HepG2 (cell line): Measurements from ENCODE around the gene NEURL4. TPM values are rescaled to one million over a fixed set of nuclear protein-coding genes. Genes with fewer than 3 reads are reported as not detected.

Source experiments
- ATM ChIP-seq: fragments of 450-650 bp; IDR thresholded peaks from 2 replicates; pipeline ENCODE4 v1.7.1; 2017; ENCODE audit warnings: mild to moderate bottlenecking, borderline replicate concordance
- GLI4 ChIP-seq: sonication (generic); formaldehyde crosslinking; IDR thresholded peaks from 2 replicates; pipeline ENCODE4 v1.5.1; 2020; ENCODE audit warnings: missing genetic modification reagents, mild to moderate bottlenecking, moderate library complexity, borderline replicate concordance
- HNRNPLL ChIP-seq: fragments of 200-400 bp; formaldehyde crosslinking; IDR thresholded peaks from 2 replicates; pipeline ENCODE4 v1.6.1; 2017; ENCODE audit warnings: mild to moderate bottlenecking, low read depth, low read length; ENCODE audit not compliant: poor library complexity, severe bottlenecking
- MAF1 ChIP-seq: sonication (generic); formaldehyde crosslinking; IDR thresholded peaks from 2 replicates; pipeline ENCODE4 v1.5.0; 2020; ENCODE audit warnings: missing genetic modification reagents, borderline replicate concordance
- MEIS2 ChIP-seq: sonication (generic); formaldehyde crosslinking; IDR thresholded peaks from 2 replicates; pipeline ENCODE4 v1.9.0; 2021; ENCODE audit warnings: mild to moderate bottlenecking, missing genetic modification reagents
- ONECUT2 ChIP-seq: sonication (generic); formaldehyde crosslinking; IDR thresholded peaks from 2 replicates; pipeline ENCODE4 v1.4.0; 2020; ENCODE audit warnings: missing genetic modification reagents
- RCOR2 ChIP-seq: IDR thresholded peaks from 2 replicates; pipeline ENCODE4 v1.6.1; 2016; ENCODE audit warnings: missing biosample characterization, missing genetic modification reagents
- SAP130 ChIP-seq: IDR thresholded peaks from 2 replicates; pipeline ENCODE4 v1.6.1; 2016; ENCODE audit warnings: low read depth
- TOPORS ChIP-seq: sonication (generic); formaldehyde crosslinking; IDR thresholded peaks from 2 replicates; pipeline ENCODE4 v1.8.0; 2023; ENCODE audit warnings: mild to moderate bottlenecking, missing genetic modification reagents
- ZMYM2 ChIP-seq: sonication (generic); formaldehyde crosslinking; IDR thresholded peaks from 2 replicates; pipeline ENCODE4 v1.8.0; 2022; ENCODE audit warnings: mild to moderate bottlenecking, missing genetic modification reagents
- ZNF143 ChIP-seq: sonication (generic); formaldehyde crosslinking; IDR thresholded peaks from 2 replicates; pipeline ENCODE4 v1.4.0; 2020; ENCODE audit warnings: missing genetic modification reagents
- ZNF383 ChIP-seq: sonication (generic); formaldehyde crosslinking; IDR thresholded peaks from 2 replicates; pipeline ENCODE4 v1.4.0; 2020; ENCODE audit warnings: missing genetic modification reagents, mild to moderate bottlenecking, borderline replicate concordance
- ZNF530 ChIP-seq: sonication (generic); formaldehyde crosslinking; IDR thresholded peaks from 2 replicates; pipeline ENCODE4 v1.5.0; 2020; ENCODE audit warnings: low read depth, mild to moderate bottlenecking, missing genetic modification reagents
- ZNF570 ChIP-seq: sonication (generic); formaldehyde crosslinking; IDR thresholded peaks from 2 replicates; pipeline ENCODE4 v1.4.0; 2020; ENCODE audit warnings: mild to moderate bottlenecking, missing genetic modification reagents, borderline replicate concordance
- ZNF605 ChIP-seq: sonication (generic); formaldehyde crosslinking; IDR thresholded peaks from 2 replicates; pipeline ENCODE4 v1.8.0; 2022; ENCODE audit warnings: mild to moderate bottlenecking, missing genetic modification reagents
- ZNF616 ChIP-seq: sonication (generic); formaldehyde crosslinking; IDR thresholded peaks from 2 replicates; pipeline ENCODE4 v1.5.0; 2020; ENCODE audit warnings: low read depth, mild to moderate bottlenecking, missing genetic modification reagents
- ZNF761 ChIP-seq: sonication (generic); formaldehyde crosslinking; conservative IDR thresholded peaks from 2 replicates; pipeline ENCODE4 v1.4.0; 2020; ENCODE audit warnings: mild to moderate bottlenecking, missing genetic modification reagents
- ZNF878 ChIP-seq: sonication (generic); formaldehyde crosslinking; IDR thresholded peaks from 2 replicates; pipeline ENCODE4 v1.8.1; 2023; ENCODE audit warnings: mild to moderate bottlenecking, missing genetic modification reagents, moderate library complexity
- polyA plus RNA-seq, 8 experiments: library from polyadenylated mRNA; depleted of rRNA in 3 of 8; stranded (reverse) in 7 of 8; unstranded in 1 of 8; fragments of >200 nt; fragmentation: Illumina TruSeq in 4 of 8; extraction: Trizol in 4 of 8; gene quantifications; 2 replicates each; pipeline versions ENCODE4 v1.2.1 to v1.2.3, GENCODE V29; 2011 to 2016; ENCODE audit warnings: low read depth in 4 of 8, missing spikeins in 1 of 8, mixed read lengths in 1 of 8; ENCODE audit not compliant: insufficient read depth in 1 of 8
- total RNA-seq, 5 experiments: library from RNA; depleted of rRNA; stranded (reverse); fragments of >200 nt; fragmentation: Illumina TruSeq; extraction: Trizol; gene quantifications; 2 replicates each; pipeline ENCODE4 v1.2.3, GENCODE V29; 2016; ENCODE audit warnings: low read depth in 1 of 5
- TF ChIP-seq, protein P1 (sequence below): sonication (generic); formaldehyde crosslinking; IDR thresholded peaks from 2 replicates; pipeline ENCODE4 v1.5.0; 2020; ENCODE audit warnings: mild to moderate bottlenecking, missing genetic modification reagents, borderline replicate concordance
- TF ChIP-seq, protein P2 (sequence below): sonication (generic); formaldehyde crosslinking; IDR thresholded peaks from 2 replicates; pipeline ENCODE4 v1.4.0; 2020; ENCODE audit warnings: missing genetic modification reagents; ENCODE audit errors: not compliant biosample characterization
- TF ChIP-seq, protein P3 (sequence below): sonication (generic); formaldehyde crosslinking; IDR thresholded peaks from 2 replicates; pipeline ENCODE4 v1.9.0; 2022; ENCODE audit warnings: missing genetic modification reagents, mild to moderate bottlenecking, borderline replicate concordance
- TF ChIP-seq, protein P4 (sequence below): sonication (generic); formaldehyde crosslinking; IDR thresholded peaks from 2 replicates; pipeline ENCODE4 v1.5.0; 2020; ENCODE audit warnings: missing genetic modification reagents, mild to moderate bottlenecking, borderline replicate concordance

Gene NEURL4
- total and polyA plus RNA-seq, 2 of the 13 experiments (the other 11 are each of a cell fraction or from before 2014, with no cell fraction given) = 14.8 to 15.7 TPM

DNA sequence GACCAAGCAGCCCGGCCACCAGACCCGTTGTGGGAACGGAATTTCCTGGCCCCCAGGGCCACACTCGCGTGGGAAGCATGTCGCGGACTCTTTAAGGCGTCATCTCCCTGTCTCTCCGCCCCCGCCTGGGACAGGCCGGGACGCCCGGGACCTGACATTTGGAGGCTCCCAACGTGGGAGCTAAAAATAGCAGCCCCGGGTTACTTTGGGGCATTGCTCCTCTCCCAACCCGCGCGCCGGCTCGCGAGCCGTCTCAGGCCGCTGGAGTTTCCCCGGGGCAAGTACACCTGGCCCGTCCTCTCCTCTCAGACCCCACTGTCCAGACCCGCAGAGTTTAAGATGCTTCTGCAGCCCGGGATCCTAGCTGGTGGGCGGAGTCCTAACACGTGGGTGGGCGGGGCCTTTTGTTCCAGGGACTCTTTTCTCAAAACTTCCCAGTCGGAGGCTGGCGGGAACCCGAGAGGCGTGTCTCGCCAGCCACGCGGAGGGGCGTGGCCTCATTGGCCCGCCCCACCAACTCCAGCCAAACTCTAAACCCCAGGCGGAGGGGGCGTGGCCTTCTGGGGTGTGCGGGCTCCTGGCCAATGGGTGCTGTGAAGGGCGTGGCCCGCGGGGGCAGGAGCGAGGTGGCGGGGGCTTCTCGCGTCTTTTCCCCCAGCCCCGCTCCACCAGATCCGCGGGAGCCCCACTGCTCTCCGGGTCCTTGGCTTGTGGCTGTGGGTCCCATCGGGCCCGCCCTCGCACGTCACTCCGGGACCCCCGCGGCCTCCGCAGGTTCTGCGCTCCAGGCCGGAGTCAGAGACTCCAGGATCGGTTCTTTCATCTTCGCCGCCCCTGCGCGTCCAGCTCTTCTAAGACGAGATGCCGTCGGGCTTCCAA is 47.8 kb downstream of the NEURL4 start, which contains the start of gene SLC2A4 (continued):
- TF ChIP-seq RCOR2 (CRISPR knock-in tag) = no peak
- no peak for TF ChIP-seq MAF1
- no peak for TF ChIP-seq ATM
- no peak for TF ChIP-seq ZNF383
- TF ChIP-seq MEIS2 (CRISPR knock-in tag) = no peak
- TF ChIP-seq, protein P1, sequence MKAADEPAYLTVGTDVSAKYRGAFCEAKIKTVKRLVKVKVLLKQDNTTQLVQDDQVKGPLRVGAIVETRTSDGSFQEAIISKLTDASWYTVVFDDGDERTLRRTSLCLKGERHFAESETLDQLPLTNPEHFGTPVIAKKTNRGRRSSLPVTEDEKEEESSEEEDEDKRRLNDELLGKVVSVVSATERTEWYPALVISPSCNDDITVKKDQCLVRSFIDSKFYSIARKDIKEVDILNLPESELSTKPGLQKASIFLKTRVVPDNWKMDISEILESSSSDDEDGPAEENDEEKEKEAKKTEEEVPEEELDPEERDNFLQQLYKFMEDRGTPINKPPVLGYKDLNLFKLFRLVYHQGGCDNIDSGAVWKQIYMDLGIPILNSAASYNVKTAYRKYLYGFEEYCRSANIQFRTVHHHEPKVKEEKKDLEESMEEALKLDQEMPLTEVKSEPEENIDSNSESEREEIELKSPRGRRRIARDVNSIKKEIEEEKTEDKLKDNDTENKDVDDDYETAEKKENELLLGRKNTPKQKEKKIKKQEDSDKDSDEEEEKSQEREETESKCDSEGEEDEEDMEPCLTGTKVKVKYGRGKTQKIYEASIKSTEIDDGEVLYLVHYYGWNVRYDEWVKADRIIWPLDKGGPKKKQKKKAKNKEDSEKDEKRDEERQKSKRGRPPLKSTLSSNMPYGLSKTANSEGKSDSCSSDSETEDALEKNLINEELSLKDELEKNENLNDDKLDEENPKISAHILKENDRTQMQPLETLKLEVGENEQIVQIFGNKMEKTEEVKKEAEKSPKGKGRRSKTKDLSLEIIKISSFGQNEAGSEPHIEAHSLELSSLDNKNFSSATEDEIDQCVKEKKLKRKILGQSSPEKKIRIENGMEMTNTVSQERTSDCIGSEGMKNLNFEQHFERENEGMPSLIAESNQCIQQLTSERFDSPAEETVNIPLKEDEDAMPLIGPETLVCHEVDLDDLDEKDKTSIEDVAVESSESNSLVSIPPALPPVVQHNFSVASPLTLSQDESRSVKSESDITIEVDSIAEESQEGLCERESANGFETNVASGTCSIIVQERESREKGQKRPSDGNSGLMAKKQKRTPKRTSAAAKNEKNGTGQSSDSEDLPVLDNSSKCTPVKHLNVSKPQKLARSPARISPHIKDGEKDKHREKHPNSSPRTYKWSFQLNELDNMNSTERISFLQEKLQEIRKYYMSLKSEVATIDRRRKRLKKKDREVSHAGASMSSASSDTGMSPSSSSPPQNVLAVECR (CRISPR knock-in tag) = peak; percentile 48; the same call in 1 of the 2 replicates
- TF ChIP-seq ZNF761 (CRISPR knock-in tag) = 0 out of 2 replicates have a peak, but pooled peaks have one; percentile 9
- peak; percentile 65 for TF ChIP-seq HNRNPLL
- TF ChIP-seq ZNF570 = no peak
- no peak for TF ChIP-seq ZNF530 (CRISPR knock-in tag)
- no peak for TF ChIP-seq ZNF616 (CRISPR knock-in tag)
- TF ChIP-seq ZNF143 (CRISPR knock-in tag) = no peak; the same call in 1 of the 2 replicates
- no peak for TF ChIP-seq TOPORS (CRISPR knock-in tag)
- TF ChIP-seq, protein P2, sequence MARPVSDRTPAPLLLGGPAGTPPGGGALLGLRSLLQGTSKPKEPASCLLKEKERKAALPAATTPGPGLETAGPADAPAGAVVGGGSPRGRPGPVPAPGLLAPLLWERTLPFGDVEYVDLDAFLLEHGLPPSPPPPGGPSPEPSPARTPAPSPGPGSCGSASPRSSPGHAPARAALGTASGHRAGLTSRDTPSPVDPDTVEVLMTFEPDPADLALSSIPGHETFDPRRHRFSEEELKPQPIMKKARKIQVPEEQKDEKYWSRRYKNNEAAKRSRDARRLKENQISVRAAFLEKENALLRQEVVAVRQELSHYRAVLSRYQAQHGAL (CRISPR knock-in tag) = no peak
- TF ChIP-seq ZNF605 (CRISPR knock-in tag) = peak; percentile 53; the same call in 1 of the 2 replicates
- TF ChIP-seq, protein P3, sequence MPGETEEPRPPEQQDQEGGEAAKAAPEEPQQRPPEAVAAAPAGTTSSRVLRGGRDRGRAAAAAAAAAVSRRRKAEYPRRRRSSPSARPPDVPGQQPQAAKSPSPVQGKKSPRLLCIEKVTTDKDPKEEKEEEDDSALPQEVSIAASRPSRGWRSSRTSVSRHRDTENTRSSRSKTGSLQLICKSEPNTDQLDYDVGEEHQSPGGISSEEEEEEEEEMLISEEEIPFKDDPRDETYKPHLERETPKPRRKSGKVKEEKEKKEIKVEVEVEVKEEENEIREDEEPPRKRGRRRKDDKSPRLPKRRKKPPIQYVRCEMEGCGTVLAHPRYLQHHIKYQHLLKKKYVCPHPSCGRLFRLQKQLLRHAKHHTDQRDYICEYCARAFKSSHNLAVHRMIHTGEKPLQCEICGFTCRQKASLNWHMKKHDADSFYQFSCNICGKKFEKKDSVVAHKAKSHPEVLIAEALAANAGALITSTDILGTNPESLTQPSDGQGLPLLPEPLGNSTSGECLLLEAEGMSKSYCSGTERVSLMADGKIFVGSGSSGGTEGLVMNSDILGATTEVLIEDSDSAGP = peak; percentile 75
- no peak for TF ChIP-seq GLI4 (CRISPR knock-in tag)
- no peak for TF ChIP-seq ZMYM2
- TF ChIP-seq ONECUT2 (CRISPR knock-in tag) = no peak
- TF ChIP-seq, protein P4, sequence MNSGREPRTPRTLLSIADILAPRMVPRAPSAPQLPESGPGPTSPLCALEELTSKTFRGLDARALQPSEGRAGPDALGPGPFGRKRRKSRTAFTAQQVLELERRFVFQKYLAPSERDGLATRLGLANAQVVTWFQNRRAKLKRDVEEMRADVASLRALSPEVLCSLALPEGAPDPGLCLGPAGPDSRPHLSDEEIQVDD (CRISPR knock-in tag) = peak; percentile 11; the same call in 1 of the 2 replicates
- peak; percentile 93 for TF ChIP-seq SAP130 (CRISPR knock-in tag)
- TF ChIP-seq ZNF878 = no peak
